8988T (cell line): ENCODE results near the gene UNC5A.
"Not testable (repeated sequence)": the region's sequence is repeated elsewhere in the genome, so short reads cannot be mapped to it uniquely, and the experiment has no call there.

Experiments
- DNase-seq: peaks from one replicate; pipeline ENCODE4 v3.0.0; 2011

Gene UNC5A

DNA sequence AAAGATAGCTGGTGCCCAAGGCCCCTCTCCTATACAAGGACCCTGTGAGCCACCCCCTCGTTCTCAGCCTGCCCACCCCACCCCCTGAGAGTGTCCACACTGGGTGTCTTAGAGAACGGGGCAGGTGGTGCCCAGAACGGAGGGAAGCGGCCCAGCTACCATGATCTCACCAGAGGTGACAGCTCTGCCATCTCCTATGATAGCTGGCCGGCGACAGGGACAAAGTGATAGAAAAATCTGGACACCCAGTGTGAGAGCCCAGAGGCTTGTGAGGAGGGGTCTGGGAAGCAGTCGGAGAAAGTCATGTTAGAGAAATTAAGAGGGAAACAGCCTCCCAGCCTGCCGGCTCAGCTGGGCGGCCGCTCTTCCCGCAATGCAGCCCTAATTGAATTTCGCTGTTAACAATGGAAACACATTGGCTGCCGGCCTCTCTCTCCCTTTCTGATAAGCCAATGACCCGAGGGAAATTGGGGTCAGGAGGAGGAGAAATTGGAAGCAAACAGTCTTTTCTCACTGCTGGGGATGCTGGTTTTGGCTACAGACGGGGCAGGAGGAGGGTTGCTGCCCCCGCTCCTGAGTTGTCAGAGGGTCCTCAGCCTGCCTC lies 56.5 kb downstream of the UNC5A start:
- no peak for DNase-seq

DNA sequence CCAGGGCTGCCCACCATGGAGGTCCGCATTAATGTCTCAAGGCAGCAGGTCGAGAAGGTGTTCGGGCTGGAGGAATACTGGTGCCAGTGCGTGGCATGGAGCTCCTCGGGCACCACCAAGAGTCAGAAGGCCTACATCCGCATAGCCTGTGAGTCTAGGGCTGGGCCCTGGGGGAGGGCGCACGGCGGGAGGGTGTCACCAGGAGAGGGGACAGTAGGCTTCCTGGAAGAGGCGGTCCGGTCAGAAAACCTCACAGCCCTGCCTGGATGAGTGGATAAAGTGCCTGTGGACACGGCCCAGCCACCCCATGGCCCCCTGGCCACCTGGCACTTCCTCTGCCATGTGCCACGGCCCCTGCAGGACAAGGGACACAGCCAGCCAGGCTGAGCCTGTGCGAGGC lies 57.8 kb downstream of the UNC5A start:
- no peak for DNase-seq

DNA sequence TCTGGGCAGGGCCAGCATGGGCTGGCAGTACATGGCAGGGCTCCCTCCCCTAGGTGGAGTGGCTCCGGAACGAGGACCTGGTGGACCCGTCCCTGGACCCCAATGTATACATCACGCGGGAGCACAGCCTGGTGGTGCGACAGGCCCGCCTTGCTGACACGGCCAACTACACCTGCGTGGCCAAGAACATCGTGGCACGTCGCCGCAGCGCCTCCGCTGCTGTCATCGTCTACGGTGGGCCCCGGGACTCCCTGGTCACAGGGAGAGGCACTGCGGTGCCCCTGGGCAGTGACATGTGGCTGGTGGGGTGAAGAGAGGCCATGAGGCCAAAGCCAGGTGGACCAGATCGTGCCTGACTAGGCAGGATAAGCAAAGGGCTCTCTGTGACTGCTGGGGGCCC lies 58.4 kb downstream of the UNC5A start:
- no peak for DNase-seq

DNA sequence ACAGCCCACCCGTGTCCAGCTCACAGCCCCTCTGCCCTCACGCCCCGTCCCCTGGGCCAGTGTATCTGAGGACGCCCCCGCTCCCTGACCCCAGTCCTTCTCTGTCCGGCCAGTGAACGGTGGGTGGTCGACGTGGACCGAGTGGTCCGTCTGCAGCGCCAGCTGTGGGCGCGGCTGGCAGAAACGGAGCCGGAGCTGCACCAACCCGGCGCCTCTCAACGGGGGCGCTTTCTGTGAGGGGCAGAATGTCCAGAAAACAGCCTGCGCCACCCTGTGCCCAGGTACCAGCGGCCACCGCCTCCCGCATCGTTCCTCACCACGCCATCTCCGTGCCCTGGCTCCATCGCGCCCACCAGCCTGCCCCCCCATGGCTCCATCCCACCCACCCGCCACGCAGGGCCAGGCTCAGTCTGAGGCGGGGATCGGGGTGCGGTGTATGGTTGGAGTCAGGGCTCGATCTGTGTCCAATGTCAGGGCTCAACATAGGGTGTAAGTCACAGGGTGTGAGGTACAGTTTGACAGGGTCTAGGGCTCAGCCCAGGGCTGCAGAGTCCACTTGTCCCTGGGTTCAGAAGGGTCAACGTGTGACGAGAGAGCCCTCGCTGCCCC lies 59.2 kb downstream of the UNC5A start:
- no peak for DNase-seq

DNA sequence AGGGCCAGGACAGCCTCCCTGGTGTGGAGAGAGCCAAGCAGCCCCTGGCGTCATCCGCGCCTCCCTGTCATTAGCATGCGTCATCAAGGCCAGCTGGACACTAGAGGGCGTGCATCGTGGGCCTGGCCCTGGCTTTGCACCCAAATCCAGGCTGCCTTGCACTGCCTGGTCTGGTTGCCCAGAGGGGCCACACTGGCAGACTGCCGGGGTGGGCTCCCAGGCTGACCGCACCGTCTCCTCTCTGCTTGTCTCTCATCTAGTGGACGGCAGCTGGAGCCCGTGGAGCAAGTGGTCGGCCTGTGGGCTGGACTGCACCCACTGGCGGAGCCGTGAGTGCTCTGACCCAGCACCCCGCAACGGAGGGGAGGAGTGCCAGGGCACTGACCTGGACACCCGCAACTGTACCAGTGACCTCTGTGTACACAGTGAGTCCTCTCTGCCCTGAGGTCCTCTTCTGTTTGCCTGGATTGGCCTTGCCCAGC lies 59.8 kb downstream of the UNC5A start:
- peak; percentile 99 for DNase-seq

DNA sequence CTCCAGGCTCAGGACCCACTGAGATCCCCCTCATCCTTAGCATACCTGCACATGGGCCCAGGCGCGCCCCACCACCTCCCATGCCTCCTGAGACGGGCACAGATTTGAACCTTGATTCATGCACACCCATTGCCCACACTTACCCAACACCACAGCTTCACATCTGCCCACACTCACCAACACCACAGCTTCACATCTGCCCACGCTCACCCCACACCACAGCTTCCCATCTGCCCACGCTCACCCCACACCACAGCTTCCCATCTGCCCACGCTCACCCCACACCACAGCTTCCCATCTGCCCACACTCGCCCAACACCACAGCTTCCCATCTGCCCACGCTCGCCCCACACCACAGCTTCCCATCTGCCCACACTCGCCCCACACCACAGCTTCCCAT lies 60.3 kb downstream of the UNC5A start:
- DNase-seq = not testable (repeated sequence)

DNA sequence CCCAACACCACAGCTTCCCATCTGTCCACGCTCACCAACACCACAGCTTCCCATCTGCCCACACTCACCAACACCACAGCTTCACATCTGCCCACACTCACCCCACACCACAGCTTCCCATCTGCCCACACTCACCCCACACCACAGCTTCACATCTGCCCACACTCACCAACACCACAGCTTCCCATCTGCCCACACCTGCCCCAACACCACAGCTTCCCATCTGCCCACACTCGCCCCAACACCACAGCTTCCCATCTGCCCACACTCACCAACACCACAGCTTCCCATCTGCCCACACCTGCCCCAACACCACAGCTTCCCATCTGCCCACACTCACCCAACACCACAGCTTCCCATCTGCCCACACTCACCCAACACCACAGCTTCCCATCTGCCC lies 62.2 kb downstream of the UNC5A start:
- DNase-seq = not testable (repeated sequence)

DNA sequence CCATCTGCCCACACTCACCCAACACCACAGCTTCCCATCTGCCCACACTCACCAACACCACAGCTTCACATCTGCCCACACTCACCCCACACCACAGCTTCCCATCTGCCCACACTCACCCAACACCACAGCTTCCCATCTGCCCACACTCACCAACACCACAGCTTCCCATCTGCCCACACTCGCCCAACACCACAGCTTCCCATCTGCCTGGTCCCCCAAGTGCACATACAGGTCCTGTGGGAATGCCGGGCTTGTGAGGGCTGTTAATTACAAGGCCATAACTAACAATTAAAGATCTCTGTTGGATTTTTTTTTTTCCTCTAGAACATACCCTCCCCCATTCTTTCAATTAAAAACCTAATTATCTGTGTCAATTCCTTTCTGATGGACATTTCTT lies 62.7 kb downstream of the UNC5A start:
- DNase-seq = not testable (repeated sequence)

DNA sequence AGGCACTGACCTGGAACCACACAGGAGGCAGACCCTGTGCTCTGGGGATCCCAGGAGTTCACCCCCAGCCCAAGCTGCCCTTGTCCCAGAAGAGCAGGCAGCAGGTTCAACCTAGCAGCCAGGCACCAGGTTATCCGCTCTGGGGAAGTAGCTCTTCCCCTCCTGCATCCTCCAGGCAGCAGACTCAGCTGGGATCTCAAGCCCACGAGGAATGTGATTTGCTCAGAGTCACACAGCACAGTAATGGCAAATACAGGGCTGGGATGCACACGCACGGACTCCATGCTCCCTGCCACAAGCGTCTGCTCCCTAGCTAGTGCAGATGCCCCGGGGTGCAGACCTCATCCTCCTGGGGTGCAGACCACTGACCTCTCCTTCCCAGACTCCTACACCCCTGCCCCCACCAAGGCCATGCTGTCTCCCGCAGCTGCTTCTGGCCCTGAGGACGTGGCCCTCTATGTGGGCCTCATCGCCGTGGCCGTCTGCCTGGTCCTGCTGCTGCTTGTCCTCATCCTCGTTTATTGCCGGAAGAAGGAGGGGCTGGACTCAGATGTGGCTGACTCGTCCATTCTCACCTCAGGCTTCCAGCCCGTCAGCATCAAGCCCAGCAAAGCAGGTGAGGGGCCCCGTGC lies 63.3 kb downstream of the UNC5A start:
- DNase-seq = no peak

DNA sequence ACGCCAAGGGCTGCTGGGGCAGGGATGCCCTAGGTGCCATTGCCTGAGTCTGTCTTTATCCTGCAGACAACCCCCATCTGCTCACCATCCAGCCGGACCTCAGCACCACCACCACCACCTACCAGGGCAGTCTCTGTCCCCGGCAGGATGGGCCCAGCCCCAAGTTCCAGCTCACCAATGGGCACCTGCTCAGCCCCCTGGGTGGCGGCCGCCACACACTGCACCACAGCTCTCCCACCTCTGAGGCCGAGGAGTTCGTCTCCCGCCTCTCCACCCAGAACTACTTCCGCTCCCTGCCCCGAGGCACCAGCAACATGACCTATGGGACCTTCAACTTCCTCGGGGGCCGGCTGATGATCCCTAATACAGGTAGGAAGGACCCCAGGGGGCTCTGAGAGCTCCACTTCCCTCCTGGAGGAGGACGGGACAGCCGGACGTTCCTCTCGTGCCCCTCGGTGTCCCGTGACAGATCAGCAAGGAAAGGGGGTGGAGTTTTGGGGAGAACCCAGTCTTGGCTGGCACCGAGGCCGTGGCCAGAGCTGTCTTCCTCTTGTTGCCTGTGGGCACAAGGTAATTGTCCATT lies 63.9 kb downstream of the UNC5A start:
- no peak for DNase-seq

DNA sequence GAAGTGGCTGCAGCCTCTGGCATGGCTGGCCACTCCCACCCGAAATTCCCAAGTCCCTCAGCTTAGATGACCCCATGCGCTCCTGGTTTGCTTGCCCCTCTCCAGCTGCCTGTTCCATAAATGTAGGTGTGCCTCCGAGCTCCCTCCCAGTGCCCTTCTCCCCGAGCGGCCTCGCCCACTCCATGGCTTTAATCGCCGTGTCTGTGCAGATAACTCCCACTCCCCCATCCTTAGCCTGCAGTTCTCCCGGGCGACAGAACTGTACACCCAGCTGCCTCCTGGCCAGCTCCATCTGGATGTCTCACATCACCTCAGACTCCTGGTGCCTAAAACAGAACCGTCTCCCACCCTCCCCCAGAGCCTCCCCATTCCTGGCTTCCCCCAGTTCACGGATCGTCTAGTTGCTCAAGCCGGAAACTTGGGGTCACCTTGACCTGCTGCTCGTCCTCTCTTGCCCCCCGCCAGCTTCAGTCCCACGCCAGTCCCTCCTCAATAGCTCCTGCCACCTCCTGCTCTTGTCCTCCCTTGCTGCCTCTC lies 64.7 kb downstream of the UNC5A start:
- DNase-seq = no peak

DNA sequence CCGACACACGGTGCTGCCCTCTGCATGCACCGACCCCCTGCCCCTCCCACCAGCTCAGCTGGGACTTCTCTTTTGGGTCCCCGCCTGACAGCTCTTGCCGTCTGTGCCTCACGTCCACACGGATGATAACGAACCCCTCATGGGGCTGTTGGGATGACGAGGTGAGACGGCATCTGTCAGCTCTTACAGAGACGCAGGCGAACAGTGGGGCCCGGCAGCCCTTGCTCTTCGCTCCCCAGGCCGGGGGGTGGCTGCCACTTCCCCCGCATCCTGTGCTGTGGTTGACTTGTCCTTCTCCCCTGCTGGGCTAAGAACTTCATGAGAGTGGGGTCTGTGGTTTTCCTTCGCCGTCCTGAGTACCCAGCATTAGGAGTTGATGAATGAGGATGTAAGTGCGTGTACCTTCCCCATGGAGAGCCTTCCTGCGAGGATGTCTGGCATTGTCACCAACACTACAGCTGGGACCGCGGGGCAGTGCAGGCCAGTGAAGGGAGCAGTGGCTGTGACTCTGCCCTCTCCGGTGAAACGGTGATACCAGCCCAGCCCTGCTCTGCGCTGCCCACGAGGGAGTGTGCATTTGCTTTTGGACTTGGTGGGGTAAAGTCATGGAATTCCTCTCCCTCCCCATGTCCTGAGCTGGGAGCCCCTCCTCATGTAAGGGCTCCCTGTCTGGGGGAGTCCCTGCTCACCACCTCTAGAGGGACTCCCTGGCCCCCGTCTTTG lies 65.6 kb downstream of the UNC5A start:
- DNase-seq = no peak

DNA sequence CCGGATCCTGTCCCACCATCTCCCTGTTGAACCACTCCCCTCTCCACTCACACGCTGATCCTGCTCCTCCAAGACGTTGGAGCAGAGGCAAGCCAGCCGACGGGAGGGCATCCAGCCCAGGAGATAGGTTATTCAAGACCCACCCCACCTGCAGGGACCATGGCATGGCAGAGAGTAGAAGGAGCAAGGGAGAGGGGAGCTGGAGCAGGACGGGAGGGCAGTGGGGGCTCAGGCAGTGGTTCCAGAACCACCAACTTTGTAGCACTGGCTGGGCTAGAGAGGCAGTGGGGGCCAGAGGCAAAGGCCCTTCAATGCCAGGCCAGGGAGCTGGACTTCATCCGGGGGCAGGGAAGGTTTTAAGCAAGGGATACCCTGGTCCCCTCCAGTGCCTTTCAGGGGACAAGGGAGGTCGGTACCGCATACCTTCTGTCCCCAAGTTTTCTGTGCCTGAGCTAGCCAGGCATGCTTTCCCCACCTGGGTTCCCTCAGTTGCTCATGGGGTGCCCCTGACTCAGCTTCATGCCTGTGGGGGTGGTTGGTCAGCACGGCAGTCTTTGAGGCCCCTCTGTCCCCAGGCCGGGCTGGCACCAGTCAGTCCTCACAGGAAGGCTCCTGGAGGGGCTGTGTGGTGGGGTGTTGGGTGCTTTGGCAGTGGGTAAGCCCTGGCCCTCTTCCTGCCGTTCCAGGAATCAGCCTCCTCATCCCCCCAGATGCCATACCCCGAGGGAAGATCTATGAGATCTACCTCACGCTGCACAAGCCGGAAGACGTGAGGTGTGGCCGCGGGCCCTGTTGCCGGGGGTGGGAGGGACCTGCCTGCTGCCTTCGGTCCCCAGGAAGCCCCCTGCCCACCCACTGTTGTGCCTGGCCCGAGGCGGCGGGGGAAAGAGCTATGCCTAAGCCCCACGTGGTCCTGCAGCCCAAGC lies 66.4 kb downstream of the UNC5A start:
- no peak for DNase-seq

DNA sequence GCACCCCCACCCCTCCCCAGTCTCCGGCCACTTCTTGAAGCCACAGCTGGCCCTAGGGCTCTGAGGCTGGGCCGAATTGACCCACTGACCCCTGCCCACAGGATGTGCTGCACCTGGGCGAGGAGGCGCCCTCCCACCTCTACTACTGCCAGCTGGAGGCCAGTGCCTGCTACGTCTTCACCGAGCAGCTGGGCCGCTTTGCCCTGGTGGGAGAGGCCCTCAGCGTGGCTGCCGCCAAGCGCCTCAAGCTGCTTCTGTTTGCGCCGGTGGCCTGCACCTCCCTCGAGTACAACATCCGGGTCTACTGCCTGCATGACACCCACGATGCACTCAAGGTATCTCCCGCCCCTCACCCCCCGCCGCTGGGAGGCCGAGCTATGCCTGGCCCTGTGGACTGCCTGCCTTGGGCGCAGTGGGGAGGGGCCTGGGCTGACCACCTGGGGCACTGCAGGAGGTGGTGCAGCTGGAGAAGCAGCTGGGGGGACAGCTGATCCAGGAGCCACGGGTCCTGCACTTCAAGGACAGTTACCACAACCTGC lies 67.5 kb downstream of the UNC5A start:
- no peak for DNase-seq

DNA sequence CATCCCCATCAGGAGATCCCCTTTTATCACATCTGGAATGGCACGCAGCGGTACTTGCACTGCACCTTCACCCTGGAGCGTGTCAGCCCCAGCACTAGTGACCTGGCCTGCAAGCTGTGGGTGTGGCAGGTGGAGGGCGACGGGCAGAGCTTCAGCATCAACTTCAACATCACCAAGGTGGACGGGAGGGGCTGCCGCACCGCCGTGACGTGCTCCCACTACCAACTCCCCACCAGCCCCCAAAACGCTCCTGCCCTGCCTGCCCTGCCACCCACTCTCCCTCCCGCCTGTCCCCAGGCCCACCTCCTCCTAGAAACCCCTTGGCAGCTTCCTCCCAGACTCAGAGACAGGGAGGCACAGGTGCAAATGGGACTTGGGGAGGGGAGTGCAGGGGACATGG lies 68.1 kb downstream of the UNC5A start:
- no peak for DNase-seq

DNA sequence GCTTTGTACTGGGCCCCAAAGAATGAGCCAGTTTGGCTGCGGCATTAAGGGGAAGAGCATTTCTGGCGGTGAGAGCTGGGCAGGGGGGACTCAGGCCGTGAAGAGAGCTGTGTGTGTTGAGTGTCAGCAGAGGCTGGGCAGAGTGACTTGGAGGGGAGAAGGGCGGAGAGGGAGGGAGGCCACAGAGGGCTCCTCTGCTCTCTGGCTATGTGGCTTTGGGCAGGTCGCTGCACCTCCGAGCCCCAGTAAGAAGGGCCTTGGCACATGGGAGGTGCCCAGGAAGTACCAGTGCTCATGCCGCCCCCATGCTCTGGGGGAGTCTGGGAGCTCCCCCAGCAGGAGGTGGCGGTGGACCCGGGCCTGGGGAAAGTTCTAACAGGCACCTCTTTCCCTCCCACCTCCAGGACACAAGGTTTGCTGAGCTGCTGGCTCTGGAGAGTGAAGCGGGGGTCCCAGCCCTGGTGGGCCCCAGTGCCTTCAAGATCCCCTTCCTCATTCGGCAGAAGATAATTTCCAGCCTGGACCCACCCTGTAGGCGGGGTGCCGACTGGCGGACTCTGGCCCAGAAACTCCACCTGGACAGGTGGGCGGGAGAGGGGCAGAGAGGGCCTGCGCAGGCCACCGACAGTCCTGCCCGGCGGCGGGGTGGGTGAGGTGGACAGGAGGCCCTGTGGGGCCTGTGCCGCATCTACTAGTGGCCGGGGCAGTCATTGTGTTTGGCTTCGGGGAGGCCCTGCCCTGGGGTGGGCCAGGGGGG lies 68.7 kb downstream of the UNC5A start:
- no peak for DNase-seq

DNA sequence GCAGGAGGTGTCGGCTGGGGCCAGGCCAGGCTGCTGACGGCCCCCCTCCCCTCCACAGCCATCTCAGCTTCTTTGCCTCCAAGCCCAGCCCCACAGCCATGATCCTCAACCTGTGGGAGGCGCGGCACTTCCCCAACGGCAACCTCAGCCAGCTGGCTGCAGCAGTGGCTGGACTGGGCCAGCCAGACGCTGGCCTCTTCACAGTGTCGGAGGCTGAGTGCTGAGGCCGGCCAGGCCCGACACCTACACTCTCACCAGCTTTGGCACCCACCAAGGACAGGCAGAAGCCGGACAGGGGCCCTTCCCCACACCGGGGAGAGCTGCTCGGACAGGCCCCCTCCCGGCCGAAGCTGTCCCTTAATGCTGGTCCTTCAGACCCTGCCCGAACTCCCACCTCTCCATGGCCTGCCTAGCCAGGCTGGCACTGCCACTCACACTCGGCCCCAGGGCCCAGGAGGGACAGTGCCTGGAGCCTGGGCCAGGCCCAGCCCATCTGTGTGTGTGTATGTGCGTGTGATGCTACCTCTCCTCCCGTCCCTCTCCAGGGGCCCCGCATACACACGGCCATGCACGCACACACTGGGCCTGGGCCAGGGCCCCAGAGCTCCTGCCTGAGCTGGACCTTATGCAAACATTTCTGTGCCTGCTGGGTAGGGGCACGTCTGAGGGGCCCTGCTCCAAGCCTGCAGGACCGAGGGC lies 69.5 kb downstream of the UNC5A start:
- no peak for DNase-seq

DNA sequence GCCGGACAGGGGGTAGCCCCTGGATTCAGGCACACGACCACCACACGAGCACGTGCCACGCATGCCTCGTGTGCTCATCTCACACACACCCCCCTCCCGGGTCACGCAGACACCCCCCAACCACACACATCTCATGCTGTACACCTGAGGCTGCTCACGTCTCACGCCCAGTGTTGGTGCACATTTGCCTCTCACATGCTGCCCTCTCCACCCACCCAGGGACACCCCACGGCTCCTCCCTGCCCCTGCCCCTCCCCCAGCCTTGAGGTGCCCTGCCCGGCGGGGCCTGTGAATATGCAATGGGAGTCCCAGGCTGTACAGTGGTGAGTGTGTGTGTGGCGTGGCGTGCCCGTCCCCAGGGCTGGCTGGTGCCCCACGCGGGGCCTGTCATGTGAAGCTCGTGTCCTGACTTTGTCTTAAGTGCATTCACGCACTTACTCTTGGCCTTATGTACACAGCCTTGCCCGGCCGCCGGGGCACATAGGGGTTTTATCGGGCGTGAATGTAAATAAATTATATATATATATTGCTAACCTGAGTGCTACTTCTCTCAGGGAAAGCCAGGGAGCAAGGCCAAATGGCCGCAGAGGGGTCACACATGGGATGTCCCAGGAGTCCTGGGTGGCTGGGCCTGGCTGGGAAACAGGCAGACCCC lies 70.1 kb downstream of the UNC5A start:
- DNase-seq = no peak

DNA sequence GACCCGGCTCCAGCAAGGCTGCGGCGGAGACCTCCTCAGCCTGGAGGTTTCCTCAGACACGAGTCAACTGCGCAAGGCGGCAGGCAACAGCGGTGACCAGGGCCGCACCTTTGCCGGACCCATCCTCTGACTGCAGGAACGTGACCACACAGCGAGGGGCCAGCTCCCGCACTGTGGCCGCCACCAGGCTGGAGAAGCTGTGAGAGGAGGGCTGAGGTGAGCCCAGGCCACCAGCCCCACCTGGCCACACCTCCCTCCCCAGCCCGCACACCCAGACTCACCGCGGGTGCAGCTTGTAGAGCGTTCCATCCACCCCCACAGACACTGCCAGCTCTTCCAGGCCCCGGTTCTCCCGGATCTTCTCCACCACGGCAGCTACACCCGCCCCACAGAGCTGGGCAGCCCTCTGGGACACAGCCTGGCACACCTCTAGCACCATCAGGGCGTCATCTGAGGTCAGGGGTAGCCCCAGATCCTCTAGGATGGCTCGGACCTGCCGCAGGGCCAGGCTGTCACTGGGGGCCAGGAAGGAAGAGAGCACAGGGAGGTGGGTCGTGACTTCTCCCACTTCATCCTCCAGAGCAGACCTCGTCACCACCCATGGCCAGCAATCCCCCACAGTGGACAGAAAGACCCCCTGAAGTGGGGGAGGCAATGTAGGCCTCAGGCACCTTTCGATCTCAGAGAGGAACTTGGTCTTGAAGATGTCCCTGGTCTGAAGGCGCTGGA lies 70.8 kb downstream of the UNC5A start:
- no peak for DNase-seq
